H9 (cell line): Measurements from ENCODE around the gene BHLHA15. TPM values are rescaled to one million over a fixed set of nuclear protein-coding genes. Genes with fewer than 3 reads are reported as not detected.

Experiments used
- DNase-seq: peaks from one replicate; pipeline ENCODE4 v3.0.0-alpha.2; 2017
- H2AFZ ChIP-seq: one replicate; pipeline ENCODE4 v1.6.1; 2013; ENCODE audit warnings: mild to moderate bottlenecking, low read length, control low read depth, moderate library complexity
- H2AK5ac ChIP-seq: 2 replicates; pipeline ENCODE4 v1.6.1; 2013; ENCODE audit warnings: low read length, control low read depth, mixed read lengths; ENCODE audit not compliant: insufficient read length
- H2BK120ac ChIP-seq: one replicate; pipeline ENCODE4 v1.6.1; 2013; ENCODE audit warnings: low read depth, mild to moderate bottlenecking, low read length, control low read depth, inconsistent platforms; ENCODE audit not compliant: poor library complexity, severe bottlenecking
- H2BK12ac ChIP-seq: 2 replicates; pipeline ENCODE4 v1.6.1; 2013; ENCODE audit warnings: low read length, control low read depth, mixed read lengths, low read depth; ENCODE audit not compliant: insufficient read length
- H2BK15ac ChIP-seq: 2 replicates; pipeline ENCODE4 v1.6.1; 2013; ENCODE audit warnings: low read depth, low read length, control low read depth
- H2BK20ac ChIP-seq: one replicate; pipeline ENCODE4 v1.6.1; 2013; ENCODE audit warnings: low read depth, mild to moderate bottlenecking, low read length, control low read depth, inconsistent platforms; ENCODE audit not compliant: poor library complexity, severe bottlenecking
- H2BK5ac ChIP-seq: 2 replicates; pipeline ENCODE4 v1.6.1; 2013; ENCODE audit warnings: low read length, control low read depth, mixed read lengths; ENCODE audit not compliant: insufficient read length
- H3K14ac ChIP-seq: 2 replicates; pipeline ENCODE4 v1.6.1; 2013; ENCODE audit warnings: low read length, control low read depth; ENCODE audit not compliant: insufficient read depth
- H3K18ac ChIP-seq: 2 replicates; pipeline ENCODE4 v1.6.1; 2013; ENCODE audit warnings: low read depth, mild to moderate bottlenecking, mixed read lengths, low read length, control low read depth; ENCODE audit not compliant: insufficient read length
- H3K23ac ChIP-seq: 2 replicates; pipeline ENCODE4 v1.6.1; 2013; ENCODE audit warnings: low read length, control low read depth, mixed read lengths, low read depth; ENCODE audit not compliant: insufficient read length
- H3K23me2 ChIP-seq: 2 replicates; pipeline ENCODE4 v1.6.1; 2013; ENCODE audit warnings: low read depth, mild to moderate bottlenecking, mixed read lengths, low read length, control low read depth; ENCODE audit not compliant: insufficient read length, poor library complexity, severe bottlenecking
- H3K27ac ChIP-seq: 2 replicates; pipeline ENCODE4 v1.5.1; 2013; ENCODE audit warnings: low read length, control low read depth, mixed read lengths, low read depth; ENCODE audit not compliant: insufficient read length
- H3K27me3 ChIP-seq: 2 replicates; pipeline ENCODE4 v1.6.1; 2013; ENCODE audit warnings: low read length, control low read depth, inconsistent platforms; ENCODE audit not compliant: insufficient read depth
- H3K4ac ChIP-seq: 2 replicates; pipeline ENCODE4 v1.6.1; 2013; ENCODE audit warnings: low read depth, mild to moderate bottlenecking, control low read depth, inconsistent platforms, low read length, moderate library complexity
- H3K4me1 ChIP-seq: 2 replicates; pipeline ENCODE4 v1.6.1; 2013; ENCODE audit warnings: low read length, control low read depth, inconsistent platforms; ENCODE audit not compliant: insufficient read depth
- H3K4me2 ChIP-seq: 2 replicates; pipeline ENCODE4 v1.6.1; 2013; ENCODE audit warnings: low read length, control low read depth, mixed read lengths; ENCODE audit not compliant: insufficient read length, insufficient read depth
- H3K56ac ChIP-seq: 2 replicates; pipeline ENCODE4 v1.6.1; 2013; ENCODE audit warnings: low read depth, mild to moderate bottlenecking, mixed read lengths, low read length, control low read depth; ENCODE audit not compliant: insufficient read length
- H3K79me1 ChIP-seq: 2 replicates; pipeline ENCODE4 v1.6.1; 2013; ENCODE audit warnings: low read depth, mild to moderate bottlenecking, moderate library complexity, low read length, control low read depth, inconsistent platforms; ENCODE audit not compliant: insufficient read depth, poor library complexity, severe bottlenecking
- H3K79me2 ChIP-seq: 2 replicates; pipeline ENCODE4 v1.6.1; 2013; ENCODE audit warnings: low read length, control low read depth, inconsistent platforms; ENCODE audit not compliant: insufficient read depth
- H3K9ac ChIP-seq: 2 replicates; pipeline ENCODE4 v1.6.1; 2013; ENCODE audit warnings: low read length, control low read depth, mixed read lengths; ENCODE audit not compliant: insufficient read length; ENCODE audit errors: extremely low read depth
- H3K9me3 ChIP-seq: one replicate; pipeline ENCODE4 v1.6.1; 2013; ENCODE audit warnings: low read depth, low read length, inconsistent platforms; ENCODE audit not compliant: control insufficient read depth
- H3T11ph ChIP-seq: one replicate; pipeline ENCODE4 v1.6.1; 2013; ENCODE audit warnings: mild to moderate bottlenecking, low read length, control low read depth, inconsistent platforms
- H4K20me1 ChIP-seq: one replicate; pipeline ENCODE4 v1.6.1; 2013; ENCODE audit not compliant: control insufficient read depth, insufficient read length, insufficient read depth
- H4K5ac ChIP-seq: 2 replicates; pipeline ENCODE4 v1.6.1; 2013; ENCODE audit warnings: low read depth, mild to moderate bottlenecking, mixed read lengths, low read length, control low read depth; ENCODE audit not compliant: insufficient read length
- H4K8ac ChIP-seq: replicated peaks from 2 replicates; pipeline ENCODE4 v1.6.1; 2013; ENCODE audit warnings: low read length, control low read depth, mixed read lengths, low read depth; ENCODE audit not compliant: insufficient read length
- H4K91ac ChIP-seq: 2 replicates; pipeline ENCODE4 v1.6.1; 2013; ENCODE audit warnings: low read depth, mild to moderate bottlenecking, moderate library complexity, mixed read lengths, low read length, control low read depth; ENCODE audit not compliant: insufficient read length
- H3K27ac Mint-ChIP-seq, 3 experiments: 2 replicates in 2 of 3; 3 replicates in 1 of 3; pipeline ENCODE4 v1.8.0; 2020 to 2021; ENCODE audit warnings: mixed read lengths in 3 of 3, mild to moderate bottlenecking in 1 of 3, moderate library complexity in 1 of 3
- H3K27me3 Mint-ChIP-seq: 2 replicates; pipeline ENCODE4 v1.8.0; 2021; ENCODE audit warnings: low read depth, mild to moderate bottlenecking, moderate library complexity, mixed read lengths
- H3K36me3 Mint-ChIP-seq, 3 experiments: 2 replicates in 2 of 3; 3 replicates in 1 of 3; pipeline ENCODE4 v1.8.0; 2020 to 2021; ENCODE audit warnings: low read depth in 3 of 3, mixed read lengths in 3 of 3; ENCODE audit not compliant: insufficient read depth in 1 of 3
- H3K4me1 Mint-ChIP-seq, 2 experiments: 2 replicates each; pipeline ENCODE4 v1.8.0; 2020; ENCODE audit warnings: mixed read lengths in 2 of 2
- H3K4me3 Mint-ChIP-seq, 2 experiments: 2 replicates in 1 of 2; 3 replicates in 1 of 2; pipeline ENCODE4 v1.8.0; 2020 to 2021; ENCODE audit warnings: mild to moderate bottlenecking in 2 of 2, mixed read lengths in 2 of 2, moderate library complexity in 1 of 2
- H3K9me3 Mint-ChIP-seq, 2 experiments: 2 replicates in 1 of 2; 3 replicates in 1 of 2; pipeline ENCODE4 v1.8.0; 2020; ENCODE audit warnings: mild to moderate bottlenecking in 2 of 2, mixed read lengths in 2 of 2, moderate library complexity in 1 of 2
- WGBS: extraction: QIAGEN DNeasy Blood & Tissue Kit; methylation state at CpG from one replicate; pipeline ENCODE4 v1.1.7; 2013; ENCODE audit warnings: missing lambda C conversion rate, low lambda C conversion rate, mixed read lengths; ENCODE audit not compliant: insufficient read length; ENCODE audit errors: extremely low coverage; 5-methylcytosine and 5-hydroxymethylcytosine counted together
- total RNA-seq: library from RNA; stranded (reverse); gene quantifications from 2 replicates; pipeline ENCODE4 v1.2.1, GENCODE V29; 2021
- TF ChIP-seq, protein P1 (sequence below): fragments of 200-600 bp; sonication (generic); conservative IDR thresholded peaks from 3 replicates; pipeline ENCODE4 v1.8.0; 2021; ENCODE audit warnings: antibody characterized with exemption, mild to moderate bottlenecking

The BHLHA15 gene
- total RNA-seq, 1 experiment from 2014 or later = 1.4 TPM

DNA sequence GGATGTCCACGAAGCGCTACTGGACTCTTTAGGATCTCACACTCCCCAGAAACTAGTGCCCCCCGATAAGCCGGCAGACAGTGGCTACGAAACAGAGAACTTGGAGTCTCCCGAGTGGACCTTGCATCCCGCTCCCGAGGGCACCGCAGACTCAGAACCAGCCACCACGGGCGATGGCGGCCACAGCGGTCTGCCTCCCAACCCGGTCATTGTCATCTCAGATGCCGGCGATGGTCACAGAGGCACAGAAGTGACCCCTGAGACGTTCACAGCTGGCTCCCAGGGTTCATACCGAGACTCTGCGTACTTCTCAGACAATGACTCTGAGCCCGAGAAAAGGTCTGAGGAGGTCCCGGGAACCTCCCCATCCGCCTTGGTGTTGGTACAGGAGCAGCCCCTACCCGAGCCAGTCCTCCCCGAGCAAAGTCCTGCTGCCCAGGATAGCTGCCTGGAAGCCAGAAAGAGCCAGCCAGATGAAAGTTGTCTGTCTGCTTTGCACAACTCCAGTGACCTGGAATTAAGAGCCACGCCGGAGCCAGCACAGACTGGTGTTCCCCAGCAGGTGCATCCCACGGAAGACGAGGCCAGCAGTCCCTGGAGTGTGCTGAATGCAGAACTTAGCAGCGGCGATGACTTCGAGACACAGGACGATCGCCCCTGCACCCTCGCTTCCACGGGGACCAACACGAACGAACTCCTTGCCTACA lies 17.6 kb upstream of the BHLHA15 start:
- Histone ChIP-seq H3K27ac (no peak overlapping the region), H3T11ph (no peak overlapping the region), H3K23me2 (no peaks in the 10 kb centered on the region), H3K23ac (no peak overlapping the region), H3K56ac (no peak overlapping the region), H4K91ac (no peak overlapping the region), H3K79me2 (no peaks in the 10 kb centered on the region), H2BK120ac (no peak overlapping the region), H3K4ac (no peak overlapping the region), H3K18ac (no peak overlapping the region), H3K14ac (no peak overlapping the region), H3K4me1 (no peaks in the 10 kb centered on the region), H2BK20ac (no peak overlapping the region), H3K79me1 (no peaks in the 10 kb centered on the region), H2BK5ac (no peak overlapping the region), H2BK12ac (no peak overlapping the region), H3K4me2 (no peak overlapping the region), H4K20me1 (no peaks in the 10 kb centered on the region), H2AFZ (no peak overlapping the region), H2BK15ac (no peak overlapping the region), H4K5ac (no peak overlapping the region), H4K8ac (no peak overlapping the region), H3K9ac (no peak overlapping the region), H2AK5ac (no peak overlapping the region), H3K27me3 (no peaks in the 10 kb centered on the region), H3K9me3 (no peaks in the 10 kb centered on the region)
- no peak overlapping the region; a peak in 1 of 7 replicates for H3K27ac Mint-ChIP-seq
- H3K4me1 Mint-ChIP-seq = no peaks in the 10 kb centered on the region
- no peaks in the 10 kb centered on the region for H3K9me3 Mint-ChIP-seq
- peaks cover 21 to 68% (median 52%) of the 10 kb centered on the region in 3 experiments; a peak in 6 of 7 replicates for H3K36me3 Mint-ChIP-seq
- no peak for DNase-seq
- no peaks in the 10 kb centered on the region for H3K27me3 Mint-ChIP-seq
- H3K4me3 Mint-ChIP-seq = no peak overlapping the region
- WGBS = no CpG with 5 or more reads among the region's 37 CpGs
- TF ChIP-seq, protein P1, sequence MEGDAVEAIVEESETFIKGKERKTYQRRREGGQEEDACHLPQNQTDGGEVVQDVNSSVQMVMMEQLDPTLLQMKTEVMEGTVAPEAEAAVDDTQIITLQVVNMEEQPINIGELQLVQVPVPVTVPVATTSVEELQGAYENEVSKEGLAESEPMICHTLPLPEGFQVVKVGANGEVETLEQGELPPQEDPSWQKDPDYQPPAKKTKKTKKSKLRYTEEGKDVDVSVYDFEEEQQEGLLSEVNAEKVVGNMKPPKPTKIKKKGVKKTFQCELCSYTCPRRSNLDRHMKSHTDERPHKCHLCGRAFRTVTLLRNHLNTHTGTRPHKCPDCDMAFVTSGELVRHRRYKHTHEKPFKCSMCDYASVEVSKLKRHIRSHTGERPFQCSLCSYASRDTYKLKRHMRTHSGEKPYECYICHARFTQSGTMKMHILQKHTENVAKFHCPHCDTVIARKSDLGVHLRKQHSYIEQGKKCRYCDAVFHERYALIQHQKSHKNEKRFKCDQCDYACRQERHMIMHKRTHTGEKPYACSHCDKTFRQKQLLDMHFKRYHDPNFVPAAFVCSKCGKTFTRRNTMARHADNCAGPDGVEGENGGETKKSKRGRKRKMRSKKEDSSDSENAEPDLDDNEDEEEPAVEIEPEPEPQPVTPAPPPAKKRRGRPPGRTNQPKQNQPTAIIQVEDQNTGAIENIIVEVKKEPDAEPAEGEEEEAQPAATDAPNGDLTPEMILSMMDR = no peak
